HEK293 (cell line): ENCODE measurements around the gene DPCD.

ENCODE experiments used
- CTCF ChIA-PET: fragments of 350-600 bp; formaldehyde crosslinking; extraction: SDS; loops from one replicate; lab custom pipeline; 2021; ENCODE audit warnings: antibody characterized with exemption; lab: Yijun Ruan, JAX
- POLR2A ChIA-PET: fragments of 300-600 bp; formaldehyde crosslinking; extraction: SDS; loops from one replicate; lab custom pipeline; 2020; ENCODE audit warnings: antibody characterized with exemption, inconsistent platforms; lab: Yijun Ruan, JAX
- H3K27ac ChIP-seq: fragments of 200-500 bp; sonication (Bioruptor generic); 2 replicates; pipeline ENCODE4 v1.5.1; 2014; ENCODE audit warnings: low read depth, low read length, control low read depth, inconsistent platforms; ENCODE audit errors: extremely low read depth
- H3K36me3 ChIP-seq, 2 experiments: fragments of 200-500 bp in 1 of 2; sonication (Bioruptor generic) in 1 of 2; 1 replicate in 1 of 2; 2 replicates in 1 of 2; pipeline ENCODE4 v1.5.1; 2014 to 2017; ENCODE audit warnings: inconsistent platforms in 2 of 2, low read length in 2 of 2; ENCODE audit not compliant: control insufficient read depth in 2 of 2, insufficient read depth in 1 of 2
- H3K4me1 ChIP-seq: fragments of 200-500 bp; sonication (Bioruptor generic); 2 replicates; pipeline ENCODE4 v1.5.1; 2014; ENCODE audit warnings: mild to moderate bottlenecking, low read length, inconsistent platforms; ENCODE audit not compliant: control insufficient read depth, insufficient read depth
- H3K4me3 ChIP-seq: 2 replicates; pipeline ENCODE4 v1.5.1; 2011; ENCODE audit warnings: low read depth, mild to moderate bottlenecking, control low read depth, low read length, moderate library complexity
- H3K9me3 ChIP-seq: fragments of 200-500 bp; sonication (Bioruptor generic); 2 replicates; pipeline ENCODE4 v1.5.1; 2014; ENCODE audit warnings: low read depth, low read length, inconsistent platforms; ENCODE audit not compliant: control insufficient read depth, insufficient read depth
- CTCF ChIP-seq: fragments of 450-650 bp; formaldehyde crosslinking; IDR thresholded peaks from 2 replicates; pipeline ENCODE4 v1.5.1; 2016; ENCODE audit warnings: missing biosample characterization, missing genetic modification characterization
- KLF7 ChIP-seq: fragments of 450-650 bp; formaldehyde crosslinking; IDR thresholded peaks from 2 replicates; pipeline ENCODE4 v1.5.1; 2016; ENCODE audit warnings: missing biosample characterization, missing genetic modification characterization, borderline replicate concordance
- MYNN ChIP-seq: fragments of 450-650 bp; formaldehyde crosslinking; IDR thresholded peaks from 2 replicates; pipeline ENCODE4 v1.5.1; 2016; ENCODE audit warnings: missing biosample characterization, missing genetic modification characterization, borderline replicate concordance
- PATZ1 ChIP-seq: fragments of 450-650 bp; formaldehyde crosslinking; IDR thresholded peaks from 2 replicates; pipeline ENCODE4 v1.5.1; 2016; ENCODE audit warnings: missing biosample characterization, missing genetic modification characterization
- SCRT2 ChIP-seq: fragments of 450-650 bp; formaldehyde crosslinking; IDR thresholded peaks from 2 replicates; pipeline ENCODE4 v1.5.1; 2016; ENCODE audit warnings: missing biosample characterization, missing genetic modification characterization
- TCF7L2 ChIP-seq: IDR thresholded peaks from 2 replicates; pipeline ENCODE4 v1.6.1; 2011; ENCODE audit warnings: low read depth, mild to moderate bottlenecking, inconsistent platforms, low read length, moderate library complexity, borderline replicate concordance
- WT1 ChIP-seq: fragments of 450-650 bp; formaldehyde crosslinking; IDR thresholded peaks from 2 replicates; pipeline ENCODE4 v1.5.1; 2016; ENCODE audit warnings: missing biosample characterization, missing genetic modification characterization
- ZNF155 ChIP-seq: fragments of 450-650 bp; formaldehyde crosslinking; IDR thresholded peaks from 2 replicates; pipeline ENCODE4 v1.5.1; 2016; ENCODE audit warnings: missing biosample characterization, missing genetic modification characterization
- ZNF26 ChIP-seq: fragments of 450-650 bp; formaldehyde crosslinking; IDR thresholded peaks from 2 replicates; pipeline ENCODE4 v1.5.1; 2016; ENCODE audit warnings: missing biosample characterization, missing genetic modification characterization
- ZNF274 ChIP-seq, 2 experiments: fragments of 200-500 bp in 1 of 2; fragments of 450-650 bp in 1 of 2; sonication (Bioruptor generic) in 1 of 2; formaldehyde crosslinking in 1 of 2; IDR thresholded peaks; 2 replicates each; pipeline versions ENCODE4 v1.5.1 to v1.6.1; 2014 to 2016; ENCODE audit warnings: borderline replicate concordance in 1 of 2, inconsistent platforms in 1 of 2, low read length in 1 of 2, missing biosample characterization in 1 of 2, missing genetic modification characterization in 1 of 2
- ZNF280C ChIP-seq: fragments of 450-650 bp; formaldehyde crosslinking; IDR thresholded peaks from 2 replicates; pipeline ENCODE4 v1.5.1; 2016; ENCODE audit warnings: missing biosample characterization, missing genetic modification characterization
- ZNF311 ChIP-seq: fragments of 450-650 bp; formaldehyde crosslinking; IDR thresholded peaks from 2 replicates; pipeline ENCODE4 v1.5.1; 2017; ENCODE audit warnings: missing biosample characterization, missing genetic modification characterization, borderline replicate concordance
- ZNF335 ChIP-seq: fragments of 450-650 bp; formaldehyde crosslinking; conservative IDR thresholded peaks from 2 replicates; pipeline ENCODE4 v1.5.1; 2016; ENCODE audit warnings: missing biosample characterization, missing genetic modification characterization
- ZNF48 ChIP-seq: fragments of 450-650 bp; formaldehyde crosslinking; IDR thresholded peaks from 2 replicates; pipeline ENCODE4 v1.5.1; 2016; ENCODE audit warnings: missing biosample characterization, missing genetic modification characterization
- ZNF514 ChIP-seq: fragments of 450-650 bp; formaldehyde crosslinking; IDR thresholded peaks from 2 replicates; pipeline ENCODE4 v1.5.1; 2016; ENCODE audit warnings: missing biosample characterization, missing genetic modification characterization
- ZNF521 ChIP-seq: fragments of 450-650 bp; formaldehyde crosslinking; IDR thresholded peaks from 2 replicates; pipeline ENCODE4 v1.5.1; 2017; ENCODE audit warnings: missing biosample characterization, mild to moderate bottlenecking, missing genetic modification characterization
- ZNF621 ChIP-seq: fragments of 450-650 bp; formaldehyde crosslinking; IDR thresholded peaks from 2 replicates; pipeline ENCODE4 v1.5.1; 2017; ENCODE audit warnings: missing biosample characterization, missing genetic modification characterization
- ZNF626 ChIP-seq: fragments of 450-650 bp; sonication (Bioruptor Pico); formaldehyde crosslinking; IDR thresholded peaks from 2 replicates; pipeline ENCODE4 v1.5.1; 2018; ENCODE audit warnings: missing biosample characterization, missing genetic modification characterization, inconsistent platforms
- ZNF660 ChIP-seq: fragments of 450-650 bp; IDR thresholded peaks from 2 replicates; pipeline ENCODE4 v1.5.1; 2018; ENCODE audit warnings: missing biosample characterization, mild to moderate bottlenecking, missing genetic modification characterization
- ZNF704 ChIP-seq: fragments of 450-650 bp; formaldehyde crosslinking; IDR thresholded peaks from 2 replicates; pipeline ENCODE4 v1.5.1; 2016; ENCODE audit warnings: missing biosample characterization, missing genetic modification characterization

The DPCD gene

GRCh38 chr10:101624526-101625102, 36.5 kb downstream of the DPCD start:
- H3K4me3 ChIP-seq: no peak overlapping the region
- POLR2A ChIA-PET: no interaction called here
- CTCF ChIA-PET: interaction anchor here (1.1 kb wide), 1 partner anchor 154 kb away, joined by 3 read pairs; no protein-coding TSS in a partner anchor
- H3K27ac ChIP-seq: no peak overlapping the region
- no peak for TF ChIP-seq TCF7L2
- TF ChIP-seq ZNF514 (tag by site-specific recombination): no peak
- no peak for TF ChIP-seq ZNF626 (tag by site-specific recombination)
- no peak for TF ChIP-seq ZNF704 (tag by site-specific recombination)
- no peak for TF ChIP-seq ZNF280C (tag by site-specific recombination)
- no peak for TF ChIP-seq ZNF48 (tag by site-specific recombination)
- TF ChIP-seq PATZ1 (tag by site-specific recombination): no peak
- TF ChIP-seq WT1 (tag by site-specific recombination): no peak
- TF ChIP-seq ZNF521 (tag by site-specific recombination): no peak
- no peak for TF ChIP-seq ZNF660 (tag by site-specific recombination)
- no peak for TF ChIP-seq ZNF26 (tag by site-specific recombination)
- TF ChIP-seq ZNF155: no peak
- TF ChIP-seq ZNF274 (IDR thresholded peaks at IDR 0.05; ENCODE audit: low read length): no peak
- no peak for TF ChIP-seq ZNF274 (tag by site-specific recombination; IDR thresholded peaks at IDR 0.05; ENCODE audit: borderline replicate concordance)
- TF ChIP-seq KLF7 (tag by site-specific recombination): no peak
- TF ChIP-seq MYNN (tag by site-specific recombination): no peak
- H3K36me3 ChIP-seq: peaks cover 0 to 23% of the 10 kb centered on the region in 2 experiments; a peak in 2 of 3 replicates
- H3K9me3 ChIP-seq: no peaks in the 10 kb centered on the region
- no peaks in the 10 kb centered on the region for H3K4me1 ChIP-seq

- no peak for TF ChIP-seq CTCF (tag by site-specific recombination)
- no peak for TF ChIP-seq ZNF621
- TF ChIP-seq ZNF311 (tag by site-specific recombination): no peak
- no peak for TF ChIP-seq ZNF335
- peak; percentile 40 for TF ChIP-seq SCRT2 (tag by site-specific recombination)
- H3K4me3 ChIP-seq: no peak overlapping the region
- no peaks in the 10 kb centered on the region for H3K9me3 ChIP-seq
- ChIA-PET POLR2A (no interaction called here), CTCF (interaction anchor here (0.7 kb wide), 1 partner anchor 25 kb away, joined by 4 read pairs; no protein-coding TSS in a partner anchor)
- H3K27ac ChIP-seq: no peak overlapping the region
- peaks cover 0 to 21% of the 10 kb centered on the region in 2 experiments; a peak in 2 of 3 replicates for H3K36me3 ChIP-seq
- no peaks in the 10 kb centered on the region for H3K4me1 ChIP-seq
These were observed 37.8 kb downstream of the DPCD start for GRCh38 chr10:101625821-101626412.
